ENCODE data around the gene TMEM9B.

TMEM9B gene

DNA sequence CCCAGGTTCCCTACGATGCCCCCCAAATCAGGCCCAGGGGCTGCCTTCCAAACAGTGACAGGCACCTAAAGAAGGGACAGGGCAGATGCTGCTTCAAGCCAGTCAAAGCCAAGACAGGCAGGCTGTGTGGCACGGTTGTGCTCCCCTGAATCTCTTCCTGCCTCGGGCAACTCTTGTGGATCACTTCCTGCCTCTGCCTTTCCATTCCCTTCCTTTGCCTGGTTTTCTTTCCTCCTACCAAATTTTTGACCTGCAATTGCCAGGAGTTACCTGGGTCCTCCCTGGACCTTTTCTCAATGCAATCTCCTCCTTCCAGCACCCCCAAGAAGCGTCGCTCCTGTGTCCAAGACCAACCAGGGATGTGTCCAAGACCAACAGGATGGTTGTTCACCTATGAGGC is 37.0 kb downstream of the TMEM9B start:
- no peak for DNase-seq

DNA sequence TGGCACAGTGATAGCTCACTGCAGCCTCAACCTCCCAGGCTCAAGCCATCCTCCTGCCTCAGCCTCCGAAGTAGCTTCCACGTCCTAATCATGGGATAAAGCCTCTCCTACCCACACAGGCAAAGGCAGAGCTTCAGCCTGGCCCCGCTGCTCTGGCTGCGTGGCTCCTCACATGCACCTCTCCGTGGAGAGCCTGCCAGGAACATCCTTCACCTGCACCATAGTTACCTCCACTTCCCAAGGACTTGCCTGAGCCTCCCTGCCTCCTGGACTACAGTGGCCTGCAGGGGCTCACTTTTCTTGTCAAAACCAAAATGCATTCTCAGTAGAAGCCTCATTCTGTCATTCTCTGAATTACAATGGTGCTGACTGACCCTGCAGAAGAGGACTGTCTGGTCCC is 38.0 kb downstream of the TMEM9B start:
- DNase-seq = no peak

DNA sequence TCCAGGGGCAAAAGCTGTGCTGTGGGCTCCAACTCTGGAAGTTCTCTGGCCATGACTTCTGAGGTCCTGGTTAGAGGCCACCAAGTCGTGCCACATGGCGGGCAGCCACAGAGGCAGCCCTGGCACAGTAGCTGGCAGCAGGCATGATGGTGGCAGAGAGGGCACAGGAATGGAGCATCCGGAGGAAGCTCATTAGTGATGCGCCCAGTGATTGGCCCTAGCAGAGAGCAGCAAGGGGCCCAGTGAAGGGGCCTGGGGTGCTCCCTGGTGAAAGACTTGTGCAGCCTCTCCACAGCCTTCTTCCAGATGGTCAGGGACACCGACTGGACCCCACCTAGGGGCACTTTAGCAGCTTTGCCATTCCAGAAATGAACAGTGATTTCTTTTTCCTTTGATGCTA is 38.5 kb downstream of the TMEM9B start:
- DNase-seq = no peak

DNA sequence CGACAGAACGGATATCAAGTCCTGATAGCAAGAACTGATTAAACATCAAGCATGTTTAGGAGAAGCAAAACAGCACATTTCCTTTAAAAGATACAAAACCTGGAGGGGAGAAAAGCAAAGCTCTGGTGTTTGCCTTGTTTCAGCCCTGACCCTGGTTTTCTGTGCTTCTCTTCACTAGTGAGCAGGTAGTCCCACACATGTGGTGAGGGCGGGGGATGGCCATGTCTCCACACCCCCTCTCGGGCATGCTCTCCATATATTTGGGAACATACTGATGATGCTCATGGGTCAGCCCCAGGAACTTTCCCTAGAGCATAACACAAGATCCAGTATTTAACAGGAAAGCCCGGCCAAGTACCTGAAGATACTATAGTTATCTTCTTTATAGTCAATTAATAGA is 41.6 kb downstream of the TMEM9B start:
- no peak for DNase-seq

DNA sequence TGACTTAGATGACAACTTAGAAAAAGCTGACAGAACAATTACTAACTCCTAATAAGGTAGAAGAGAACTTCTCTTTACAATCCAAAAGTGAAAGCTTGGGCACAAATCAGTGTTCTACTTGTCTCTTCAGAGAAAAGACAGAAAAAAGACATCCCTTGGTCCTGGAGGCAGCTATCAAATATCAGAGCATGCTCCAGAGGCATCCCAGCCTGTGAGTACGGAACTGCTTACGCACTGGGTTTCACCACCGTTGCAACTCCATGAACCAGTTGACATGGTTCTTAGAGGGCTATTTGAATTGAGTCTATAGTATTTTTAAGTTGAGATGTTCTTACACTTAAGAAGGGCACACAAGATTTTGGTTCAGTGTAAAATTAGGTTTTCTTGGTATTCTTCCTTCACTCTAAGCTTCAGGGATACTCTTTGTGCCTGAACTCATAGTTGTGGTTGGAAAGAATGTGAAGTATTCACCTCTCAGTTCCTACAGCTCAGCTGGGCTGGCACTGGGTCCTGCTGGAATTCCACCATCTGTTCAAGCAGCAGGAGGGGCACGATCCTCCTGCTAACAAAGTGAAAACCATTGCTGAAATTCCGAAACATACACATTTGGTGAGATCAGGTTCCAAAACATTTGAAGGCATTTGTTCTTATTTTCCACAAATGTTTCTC is 47.0 kb downstream of the TMEM9B start:
- no peak for DNase-seq

DNA sequence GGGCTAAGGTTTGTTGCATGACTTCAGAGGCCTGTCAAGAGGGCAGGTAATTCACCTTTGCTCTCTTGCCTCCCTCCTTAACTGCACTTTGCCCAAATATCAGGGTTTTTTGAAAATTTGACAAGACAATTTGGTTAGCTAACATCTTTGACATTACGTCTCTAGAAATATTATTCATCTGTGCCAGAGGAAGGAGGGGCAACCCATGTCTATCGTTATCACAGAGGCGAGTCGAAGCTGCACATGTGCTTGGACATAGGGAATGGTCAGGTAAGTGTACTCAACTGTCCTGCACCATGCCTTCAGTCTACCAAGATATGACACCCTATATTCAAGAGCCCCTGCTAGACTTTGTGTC is 49.6 kb downstream of the TMEM9B start:
- no peak for DNase-seq

DNA sequence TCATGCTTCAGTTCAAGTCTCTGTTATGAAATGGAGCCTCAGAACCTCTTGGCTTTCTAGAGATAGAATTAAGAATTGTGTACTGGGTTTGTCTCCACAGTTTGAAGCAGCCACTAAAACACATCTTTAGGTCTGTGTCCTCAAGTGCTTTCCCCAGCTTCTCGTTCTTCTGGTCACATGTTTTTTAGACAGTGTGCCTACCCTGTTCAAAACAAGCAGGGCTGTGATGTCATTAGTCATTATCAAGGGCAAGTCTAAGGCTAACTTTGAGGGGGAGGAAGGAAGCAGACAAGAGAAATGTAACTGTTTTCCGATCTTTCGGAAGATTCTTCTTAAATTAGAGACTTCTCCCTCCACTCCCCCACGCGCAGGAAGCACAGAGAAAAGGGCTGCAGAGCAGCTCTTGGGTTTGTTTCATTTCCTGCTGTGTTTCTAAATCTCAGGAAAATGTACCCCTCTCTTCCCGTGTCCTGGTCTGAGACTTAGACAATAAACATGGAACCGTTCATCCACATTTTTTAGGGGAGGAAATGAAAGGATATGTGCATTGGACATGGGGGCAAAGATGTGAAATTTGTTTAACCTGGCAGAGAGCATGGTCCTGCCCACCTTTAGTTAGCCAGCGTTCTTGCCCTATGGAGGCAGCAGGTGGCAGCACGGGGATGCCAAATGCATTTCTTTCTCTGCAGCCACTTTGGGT is 50.1 kb downstream of the TMEM9B start:
- peak; percentile 54 for DNase-seq

DNA sequence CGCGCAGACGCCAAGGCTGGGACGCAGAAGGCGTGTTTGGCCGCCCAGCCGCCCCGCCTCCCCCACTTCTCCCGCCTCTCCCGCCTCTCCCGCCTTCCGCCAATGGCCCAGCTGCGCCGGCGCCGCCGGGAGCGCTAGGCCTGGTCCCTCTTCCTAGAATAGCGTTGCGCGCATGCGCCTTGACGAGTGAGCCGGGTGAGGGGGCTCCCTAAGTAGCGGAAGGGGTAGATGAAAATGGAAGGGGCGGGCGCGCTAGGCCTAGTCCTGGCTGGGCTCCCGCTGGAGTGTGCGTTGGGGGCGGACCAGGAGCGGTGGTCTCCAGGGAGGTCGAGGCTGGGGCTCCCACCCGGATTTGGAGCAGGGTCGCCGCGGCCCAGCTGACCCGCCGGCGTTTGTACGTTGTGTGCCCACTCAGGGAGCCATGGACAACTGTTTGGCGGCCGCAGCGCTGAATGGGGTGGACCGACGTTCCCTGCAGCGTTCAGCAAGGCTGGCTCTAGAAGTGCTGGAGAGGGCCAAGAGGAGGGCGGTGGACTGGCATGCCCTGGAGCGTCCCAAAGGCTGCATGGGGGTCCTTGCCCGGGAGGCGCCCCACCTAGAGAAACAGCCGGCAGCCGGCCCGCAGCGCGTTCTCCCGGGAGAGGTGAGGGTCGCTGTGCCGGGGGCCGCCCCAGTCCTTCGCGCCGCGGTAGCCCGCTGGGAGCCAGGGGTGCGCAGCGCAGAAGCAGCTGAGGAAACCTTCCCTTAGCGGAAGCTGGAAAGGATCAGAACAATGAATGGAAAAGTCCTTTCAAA is 53.0 kb downstream of the TMEM9B start, which contains the start of gene AKIP1:
AKIP1 (plus strand) TSS at position 161 of the 795 bp plus-strand sequence; CDS start at position 422, 261 bp downstream.
- DNase-seq = peak; percentile 84

DNA sequence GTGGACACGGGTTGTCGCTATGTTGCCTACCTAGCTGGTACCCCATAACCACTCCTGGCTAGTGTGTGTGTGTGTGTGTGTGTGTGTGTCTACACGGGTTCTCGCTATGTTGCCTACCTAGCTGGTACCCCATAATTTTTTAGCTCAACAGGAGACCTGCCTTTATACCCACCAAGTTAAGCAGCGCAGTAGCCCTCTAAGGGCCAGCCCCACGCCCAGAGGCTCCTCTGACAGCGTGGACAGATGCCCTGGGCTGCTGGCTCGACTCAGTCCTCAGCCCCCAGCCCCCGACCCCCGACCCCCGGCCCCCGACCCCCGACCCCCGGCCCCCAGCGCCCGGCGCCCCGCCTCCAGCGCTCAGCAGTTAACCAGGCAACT is 53.6 kb downstream of the TMEM9B start:
- no peak for DNase-seq

DNA sequence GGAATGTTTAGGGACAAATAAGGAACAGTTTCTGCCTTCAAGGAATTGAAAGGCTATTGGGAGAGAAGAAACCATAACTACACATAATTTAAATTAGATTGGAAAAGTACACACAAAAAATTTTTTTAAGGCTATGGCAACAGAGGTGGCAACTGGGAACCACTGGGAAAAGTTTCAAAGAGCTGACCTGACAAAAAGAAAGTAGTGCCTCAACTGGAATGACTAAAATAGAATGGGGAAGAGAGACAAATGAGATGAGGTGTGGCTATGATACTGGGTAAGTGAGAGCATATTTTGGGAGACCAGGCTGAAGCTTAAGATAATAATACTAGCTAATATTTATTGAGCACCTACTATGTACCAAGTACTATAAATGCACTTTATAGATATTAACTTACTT is 56.1 kb downstream of the TMEM9B start:
- DNase-seq = no peak

DNA sequence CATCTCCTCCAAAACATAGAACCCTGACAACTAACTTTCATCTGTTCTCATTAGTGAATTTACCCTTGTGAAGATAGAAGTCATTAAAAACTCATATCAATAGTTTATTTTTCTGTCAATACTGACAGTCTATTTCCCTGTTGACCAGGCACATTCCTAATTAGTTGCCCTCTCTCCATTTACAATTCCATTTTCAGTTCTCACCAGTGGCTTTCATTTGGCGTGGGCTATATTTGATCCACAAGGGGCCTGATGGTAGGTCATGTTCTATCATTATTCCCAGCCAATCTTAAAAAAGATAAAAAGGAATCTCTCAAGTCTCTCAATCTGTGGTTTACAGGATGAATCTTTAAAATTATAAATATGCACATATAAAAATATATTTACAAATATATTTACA is 57.1 kb downstream of the TMEM9B start:
- no peak for DNase-seq

DNA sequence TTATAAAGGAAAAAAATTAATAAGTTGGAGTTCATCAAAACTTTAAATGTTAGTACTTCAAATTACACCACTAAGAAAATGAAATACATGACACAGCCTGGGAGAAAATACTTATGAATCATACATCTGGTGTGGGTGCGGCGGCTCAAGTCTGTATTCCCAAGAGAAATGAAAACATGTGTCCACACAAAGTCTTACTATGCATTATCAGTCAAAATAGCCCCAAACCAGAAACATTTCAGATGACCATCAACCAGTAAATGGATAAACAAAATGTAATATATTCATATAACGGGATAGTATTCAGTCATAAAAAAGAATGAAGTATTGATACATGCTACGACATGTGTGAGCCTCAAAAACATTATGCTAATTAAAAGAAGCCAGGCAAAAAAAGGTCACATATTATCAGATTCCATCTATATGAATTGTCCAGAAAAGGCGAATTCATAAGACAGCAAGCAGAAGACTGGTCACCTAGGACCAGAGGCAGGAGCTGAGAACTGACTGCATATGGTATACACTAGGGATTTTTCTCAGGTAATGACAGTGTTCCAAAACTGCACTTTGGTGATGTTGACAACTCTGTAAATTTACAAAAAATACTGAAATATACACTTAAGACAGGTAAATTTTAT is 58.6 kb downstream of the TMEM9B start:
- DNase-seq = no peak

DNA sequence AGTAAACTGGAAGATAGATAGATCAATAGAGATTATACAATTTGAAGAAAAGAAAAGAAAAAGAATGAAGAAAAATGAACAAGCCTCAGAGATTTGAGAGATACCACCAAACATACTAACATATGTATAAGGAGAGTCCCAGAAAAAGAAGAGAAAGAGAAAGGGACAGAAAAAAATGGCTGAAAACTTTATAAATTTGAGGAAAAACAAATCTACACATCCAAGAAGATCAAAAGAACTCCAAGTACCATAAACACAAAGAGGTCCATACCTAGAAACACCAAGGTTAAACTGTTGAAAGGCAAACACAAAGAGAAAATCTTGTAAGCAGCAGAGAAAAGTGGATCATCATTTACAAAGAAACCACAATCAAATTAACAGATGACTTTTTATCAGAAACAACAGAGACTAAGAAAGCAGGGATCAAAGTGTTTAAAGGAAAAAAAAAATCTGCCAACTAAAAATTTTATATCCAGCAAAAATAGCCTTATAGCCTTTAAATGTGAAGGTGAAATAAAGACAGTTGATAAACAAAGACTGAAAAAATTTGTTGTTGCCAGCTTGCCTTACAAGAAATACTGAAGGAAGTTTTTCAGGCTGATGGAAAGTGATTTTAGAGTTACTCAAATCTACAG is 65.0 kb downstream of the TMEM9B start:
- no peak for DNase-seq
